Body of pancreas (tissue), 4 donors: Measurements from ENCODE around the gene PCDHGA11.
"Not testable (repeated sequence)": the region's sequence is repeated elsewhere in the genome, so short reads cannot be mapped to it uniquely, and the experiment has no call there.

Source experiments
- CTCF ChIP-seq, 7 experiments: fragments of 450-650 bp in 4 of 7; fragments of 200-600 bp in 3 of 7; sonication (generic) in 3 of 7; IDR thresholded peaks; one replicate each; pipeline ENCODE4 v1.5.1; 2016 to 2019; ENCODE audit warnings: antibody characterized with exemption in 7 of 7
- POLR2A ChIP-seq, 3 donors: fragments of 450-650 bp; IDR thresholded peaks; one replicate each; pipeline ENCODE4 v1.6.1; 2016; ENCODE audit warnings: antibody characterized with exemption in 3 of 3, mild to moderate bottlenecking in 2 of 3

- TF ChIP-seq CTCF, POLR2A (IDR thresholded peaks at IDR 0.05): not testable (repeated sequence)
Observed at GRCh38 chr5:141432726-141433125, 11.9 kb downstream of the PCDHGA11 start.
